ENCODE data around the gene PARD3. TPM values are rescaled to one million over a fixed set of nuclear protein-coding genes. Genes with fewer than 3 reads are reported as not detected.
A peak's percentile ranks its signal among the peaks of the same experiment; 100 is the strongest.

PARD3 gene
- total RNA-seq, 1 donor from 2014 or later, result 37.5 TPM

GRCh38 chr10:34814223-34814912 is 728 bp downstream of the PARD3 start:
- H3K9me3 ChIP-seq, result no peaks in the 10 kb centered on the region
- peak overlapping the region; percentile 92 to 93 for H3K4me3 ChIP-seq
- H3K27ac ChIP-seq, result peak overlapping the region; percentile 75 to 97
- peak in 1 of 2 donors; percentile 65 for DNase-seq (ENCODE audit: low spot score in 2 of 2)
- TF ChIP-seq, protein P1, sequence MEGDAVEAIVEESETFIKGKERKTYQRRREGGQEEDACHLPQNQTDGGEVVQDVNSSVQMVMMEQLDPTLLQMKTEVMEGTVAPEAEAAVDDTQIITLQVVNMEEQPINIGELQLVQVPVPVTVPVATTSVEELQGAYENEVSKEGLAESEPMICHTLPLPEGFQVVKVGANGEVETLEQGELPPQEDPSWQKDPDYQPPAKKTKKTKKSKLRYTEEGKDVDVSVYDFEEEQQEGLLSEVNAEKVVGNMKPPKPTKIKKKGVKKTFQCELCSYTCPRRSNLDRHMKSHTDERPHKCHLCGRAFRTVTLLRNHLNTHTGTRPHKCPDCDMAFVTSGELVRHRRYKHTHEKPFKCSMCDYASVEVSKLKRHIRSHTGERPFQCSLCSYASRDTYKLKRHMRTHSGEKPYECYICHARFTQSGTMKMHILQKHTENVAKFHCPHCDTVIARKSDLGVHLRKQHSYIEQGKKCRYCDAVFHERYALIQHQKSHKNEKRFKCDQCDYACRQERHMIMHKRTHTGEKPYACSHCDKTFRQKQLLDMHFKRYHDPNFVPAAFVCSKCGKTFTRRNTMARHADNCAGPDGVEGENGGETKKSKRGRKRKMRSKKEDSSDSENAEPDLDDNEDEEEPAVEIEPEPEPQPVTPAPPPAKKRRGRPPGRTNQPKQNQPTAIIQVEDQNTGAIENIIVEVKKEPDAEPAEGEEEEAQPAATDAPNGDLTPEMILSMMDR (IDR thresholded peaks at IDR 0.05), result no peak
- no peaks in the 10 kb centered on the region for H3K36me3 ChIP-seq
- H3K27me3 ChIP-seq, result no peaks in the 10 kb centered on the region
- intact Hi-C loops (cut with DNase I), result no loop called here
- peaks cover 6 to 12% of the 10 kb centered on the region in 2 donors for H3K4me1 ChIP-seq

- H3K27me3 ChIP-seq, result no peaks in the 10 kb centered on the region
- no peaks in the 10 kb centered on the region for H3K9me3 ChIP-seq
- peaks cover 6 to 19% of the 10 kb centered on the region in 2 donors for H3K4me1 ChIP-seq
- intact Hi-C loops (cut with DNase I), result no loop called here
- H3K27ac ChIP-seq, result peak overlapping the region; percentile 75 to 97
- H3K36me3 ChIP-seq, result no peaks in the 10 kb centered on the region
- TF ChIP-seq, protein P1 (IDR thresholded peaks at IDR 0.05), result no peak
- peak overlapping the region; percentile 92 to 93 for H3K4me3 ChIP-seq
- DNase-seq (ENCODE audit: low spot score in 2 of 2), result peak in 1 of 2 donors; percentile 60
Measured at GRCh38 chr10:34813626-34814222, 1.4 kb downstream of the PARD3 start.

DNA sequence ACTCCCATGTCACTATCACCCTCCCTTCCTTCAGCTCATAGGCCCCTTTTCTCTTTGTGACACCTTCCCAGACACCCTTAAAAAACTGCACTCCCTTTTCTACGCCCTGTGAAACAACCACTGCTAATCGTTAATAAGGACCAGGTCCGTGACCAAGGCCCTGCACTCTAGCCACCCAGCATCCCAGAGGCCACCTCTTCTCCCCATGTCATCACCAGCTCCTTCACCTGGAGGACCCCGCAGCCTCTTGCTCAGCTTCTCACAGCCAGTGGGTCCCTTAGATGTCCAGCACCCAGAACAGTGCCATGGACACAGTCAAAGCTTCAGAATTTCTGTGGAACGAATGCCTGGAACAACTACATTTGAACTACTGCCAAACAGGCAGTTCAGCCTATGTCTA is 2.3 kb downstream of the PARD3 start:
- H3K4me3 ChIP-seq, result peak overlapping the region in 1 of 2 donors; percentile 10
- TF ChIP-seq, protein P1 (IDR thresholded peaks at IDR 0.05), result no peak
- H3K36me3 ChIP-seq, result no peaks in the 10 kb centered on the region
- intact Hi-C loops (cut with DNase I), result no loop called here
- no peak overlapping the region for H3K27ac ChIP-seq
- H3K9me3 ChIP-seq, result no peaks in the 10 kb centered on the region
- H3K4me1 ChIP-seq, result peaks cover 6 to 20% of the 10 kb centered on the region in 2 donors
- no peak for DNase-seq (ENCODE audit: low spot score in 2 of 2)
- H3K27me3 ChIP-seq, result no peaks in the 10 kb centered on the region

- Histone ChIP-seq H3K9me3 (no peaks in the 10 kb centered on the region), H3K4me1 (peaks cover 6 to 20% of the 10 kb centered on the region in 2 donors), H3K27me3 (no peaks in the 10 kb centered on the region), H3K36me3 (no peaks in the 10 kb centered on the region), H3K27ac (no peak overlapping the region), H3K4me3 (no peak overlapping the region)
- intact Hi-C loops (cut with DNase I), result no loop called here
- TF ChIP-seq, protein P1 (IDR thresholded peaks at IDR 0.05), result no peak
- no peak for DNase-seq (ENCODE audit: low spot score in 2 of 2)
Measured at GRCh38 chr10:34811968-34812514, 3.1 kb downstream of the PARD3 start.

- no peaks in the 10 kb centered on the region for H3K27me3 ChIP-seq
- no peak overlapping the region for H3K4me3 ChIP-seq
- H3K4me1 ChIP-seq, result peaks cover 6 to 20% of the 10 kb centered on the region in 2 donors
- no peaks in the 10 kb centered on the region for H3K36me3 ChIP-seq
- H3K27ac ChIP-seq, result no peak overlapping the region
- no peaks in the 10 kb centered on the region for H3K9me3 ChIP-seq
- TF ChIP-seq, protein P1 (IDR thresholded peaks at IDR 0.05), result no peak
- intact Hi-C loops (cut with DNase I), result no loop called here
- DNase-seq (ENCODE audit: low spot score in 2 of 2), result peak in 1 of 2 donors; percentile 30
Measured at GRCh38 chr10:34811126-34811967, 3.7 kb downstream of the PARD3 start.
